PC-9 (cell line): ENCODE results near the gene GGN. TPM values are rescaled to one million over a fixed set of nuclear protein-coding genes. Genes with fewer than 3 reads are reported as not detected.
"Not testable (repeated sequence)": the region's sequence is repeated elsewhere in the genome, so short reads cannot be mapped to it uniquely, and the experiment has no call there.

Experiments
- BruUV-seq: library from RNA; stranded (reverse); fragments of 400-500 nt; replicated peaks from 2 replicates; lab custom pipeline; 2021; lab: Mats Ljungman, UMichigan
- CTCF ChIA-PET: fragments of 300-600 bp; sonication (Branson Sonifier 250); formaldehyde crosslinking; loops from one replicate; lab custom pipeline; 2022; ENCODE audit warnings: antibody characterized with exemption; lab: Charles Lee
- POLR2A ChIA-PET: fragments of 300-600 bp; sonication (Branson Sonifier 250); formaldehyde crosslinking; loops from one replicate; lab custom pipeline; 2022; ENCODE audit warnings: antibody characterized with exemption; ENCODE audit not compliant: unreplicated experiment; lab: Charles Lee
- DNase-seq, 2 experiments: peaks; one replicate each; pipeline versions ENCODE4 v3.0.0 to v3.0.0-alpha.2; 2015 to 2022; ENCODE audit warnings: mixed read lengths in 1 of 2
- H2AFZ ChIP-seq: fragments of 200-600 bp; sonication (generic); 2 replicates; pipeline ENCODE4 v1.8.1; 2017; ENCODE audit warnings: antibody characterized with exemption
- H3F3A ChIP-seq: fragments of 200-600 bp; sonication (generic); 2 replicates; pipeline ENCODE4 v1.8.1; 2017; ENCODE audit warnings: antibody characterized with exemption, mild to moderate bottlenecking, low read depth; ENCODE audit not compliant: insufficient read depth
- H3K27ac ChIP-seq: fragments of 200-600 bp; sonication (generic); 2 replicates; pipeline ENCODE4 v1.6.1; 2016; ENCODE audit warnings: mixed run types
- H3K27me3 ChIP-seq: fragments of 200-600 bp; sonication (generic); 2 replicates; pipeline ENCODE4 v1.6.1; 2016; ENCODE audit warnings: low read depth, mixed run types; ENCODE audit not compliant: insufficient read depth
- H3K36me3 ChIP-seq: fragments of 200-600 bp; sonication (generic); 2 replicates; pipeline ENCODE4 v1.6.1; 2016; ENCODE audit warnings: low read depth, mixed run types
- H3K4me1 ChIP-seq: fragments of 200-600 bp; sonication (generic); replicated peaks from 2 replicates; pipeline ENCODE4 v1.6.1; 2016; ENCODE audit warnings: mixed run types; ENCODE audit not compliant: insufficient read depth
- H3K4me2 ChIP-seq: fragments of 200-600 bp; sonication (generic); 2 replicates; pipeline ENCODE4 v1.6.1; 2017; ENCODE audit warnings: mixed run types
- H3K4me3 ChIP-seq: fragments of 200-600 bp; sonication (generic); 2 replicates; pipeline ENCODE4 v1.6.1; 2016; ENCODE audit warnings: mixed run types
- H3K79me2 ChIP-seq: fragments of 200-600 bp; sonication (generic); 2 replicates; pipeline ENCODE4 v1.6.1; 2017; ENCODE audit warnings: low read depth, mixed run types
- H3K9me2 ChIP-seq: fragments of 200-600 bp; sonication (generic); 2 replicates; pipeline ENCODE4 v1.8.1; 2017; ENCODE audit warnings: mild to moderate bottlenecking; ENCODE audit not compliant: insufficient read depth
- H3K9me3 ChIP-seq: fragments of 200-600 bp; sonication (generic); 2 replicates; pipeline ENCODE4 v1.8.1; 2016; ENCODE audit warnings: low read depth; ENCODE audit not compliant: insufficient read depth
- H4K20me1 ChIP-seq: fragments of 200-600 bp; sonication (generic); 2 replicates; pipeline ENCODE4 v1.8.1; 2017; ENCODE audit not compliant: insufficient read depth
- CTCF ChIP-seq: fragments of 200-600 bp; sonication (generic); conservative IDR thresholded peaks from 2 replicates; pipeline ENCODE4 v1.6.1; 2017; ENCODE audit warnings: mixed run types, antibody characterized with exemption, mild to moderate bottlenecking, moderate library complexity
- EZH2 ChIP-seq: fragments of 200-600 bp; sonication (generic); IDR thresholded peaks from 2 replicates; pipeline ENCODE4 v1.8.0; 2017; ENCODE audit warnings: antibody characterized with exemption, low read depth
- intact Hi-C: fragments of 100-400 bp; cut with micrococcal nuclease; formaldehyde crosslinking; loops from one replicate; pipeline ENCODE4 v1.10.0; 2022; ENCODE audit not compliant: unreplicated experiment
- total RNA-seq: library from RNA; stranded (reverse); gene quantifications from 2 replicates; pipeline ENCODE4 v1.2.3, GENCODE V29; 2021

The GGN gene
- total RNA-seq, 1 experiment from 2014 or later = 1.0 TPM

DNA sequence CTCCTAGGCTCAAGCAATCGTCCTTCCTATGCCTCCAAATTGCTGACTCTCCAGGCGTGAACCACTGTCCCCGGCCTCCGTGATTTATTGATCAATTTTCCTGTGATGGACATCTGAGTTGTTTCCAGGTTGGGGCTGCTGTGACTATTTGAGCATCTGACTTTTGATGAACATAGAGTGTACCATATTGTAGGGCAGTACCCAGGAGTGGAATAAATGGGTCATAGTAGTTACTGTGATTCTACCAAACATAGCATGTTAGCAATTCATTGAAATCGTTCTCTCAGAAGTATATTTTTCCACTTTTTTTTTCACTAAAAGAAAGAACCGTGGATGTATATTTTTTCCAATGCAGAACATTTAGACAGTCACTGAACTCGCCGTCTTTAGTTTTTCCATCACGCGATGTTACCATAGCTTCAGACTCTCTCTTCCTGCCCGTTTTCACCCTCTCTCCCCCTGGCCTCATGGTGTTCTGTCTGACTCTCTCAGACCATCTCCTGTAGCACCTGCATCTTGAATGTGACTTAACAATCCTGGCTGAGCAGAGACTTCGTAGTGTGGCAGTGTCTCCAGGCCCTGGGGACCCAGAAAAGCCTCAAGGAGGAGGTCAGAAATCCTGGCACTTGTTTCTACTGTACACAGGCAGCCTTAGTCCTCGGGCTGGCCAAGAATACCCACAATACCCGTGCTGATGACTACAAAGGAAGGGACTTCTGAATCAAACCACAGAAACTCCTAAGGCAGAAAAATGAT, 41.4 kb upstream of the GGN start:
- CTCF ChIA-PET = no interaction called here
- no peak overlapping the region for H2AFZ ChIP-seq
- H4K20me1 ChIP-seq = no peaks in the 10 kb centered on the region
- H3F3A ChIP-seq = no peaks in the 10 kb centered on the region
- no TSS peak for BruUV-seq
- H3K9me3 ChIP-seq = no peaks in the 10 kb centered on the region
- H3K4me1 ChIP-seq = no peaks in the 10 kb centered on the region
- H3K36me3 ChIP-seq = no peaks in the 10 kb centered on the region
- no peak overlapping the region for H3K4me3 ChIP-seq
- H3K4me2 ChIP-seq = no peak overlapping the region
- POLR2A ChIA-PET = no interaction called here
- H3K79me2 ChIP-seq = no peaks in the 10 kb centered on the region
- TF ChIP-seq EZH2 (no peak), CTCF (no peak)
- no peaks in the 10 kb centered on the region for H3K9me2 ChIP-seq
- peaks cover 11% of the 10 kb centered on the region for H3K27me3 ChIP-seq
- no peak for DNase-seq
- no peak overlapping the region for H3K27ac ChIP-seq
- intact Hi-C loops = no loop called here

- POLR2A ChIA-PET = interaction anchor here (0.7 kb wide), 1 partner anchor 764 kb away, joined by 8 read pairs; no protein-coding TSS in a partner anchor
- BruUV-seq, CTCF ChIA-PET, H4K20me1 ChIP-seq, H2AFZ ChIP-seq, H3K4me2 ChIP-seq, H3K79me2 ChIP-seq, H3K9me3 ChIP-seq, intact Hi-C loops, H3F3A ChIP-seq, H3K9me2 ChIP-seq, H3K4me1 ChIP-seq, H3K4me3 ChIP-seq, H3K36me3 ChIP-seq, H3K27ac ChIP-seq, DNase-seq: not testable (repeated sequence)
- peaks cover 11% of the 10 kb centered on the region for H3K27me3 ChIP-seq
Observed at GRCh38 chr19:38427035-38427677, 39.3 kb upstream of the GGN start.

- H3K4me2 ChIP-seq = no peak within 1 kb of the TSS
- no peaks in the 10 kb centered on the region for H3K36me3 ChIP-seq
- ChIA-PET POLR2A (interaction anchor here (0.6 kb wide), 1 partner anchor 475 kb away, joined by 5 read pairs; no protein-coding TSS in a partner anchor), CTCF (no interaction called here)
- no peak for TF ChIP-seq CTCF
- no peak for TF ChIP-seq EZH2
- H3K9me3 ChIP-seq = no peaks in the 10 kb centered on the region
- H3K79me2 ChIP-seq = no peaks in the 10 kb centered on the region
- H3F3A ChIP-seq = no peaks in the 10 kb centered on the region
- no peaks in the 10 kb centered on the region for H3K9me2 ChIP-seq
- no peak for DNase-seq
- no TSS peak for BruUV-seq
- H3K4me3 ChIP-seq = no peak within 1 kb of the TSS
- H4K20me1 ChIP-seq = no peaks in the 10 kb centered on the region
- no peak within 1 kb of the TSS for H2AFZ ChIP-seq
- H3K4me1 ChIP-seq = no peaks in the 10 kb centered on the region
- intact Hi-C loops = no loop called here
- no peak within 1 kb of the TSS for H3K27ac ChIP-seq
- peaks cover 11% of the 10 kb centered on the region for H3K27me3 ChIP-seq
Observed at GRCh38 chr19:38425810-38426466, 38.1 kb upstream of the GGN start, which contains the start of gene RASGRP4. RASGRP4 (minus strand) TSS chr19:38426219; CDS start chr19:38426091, 128 bp downstream.
